ENCODE results near the gene KATNB1.
"Not testable (repeated sequence)": the region's sequence is repeated elsewhere in the genome, so short reads cannot be mapped to it uniquely, and the experiment has no call there.

DNA sequence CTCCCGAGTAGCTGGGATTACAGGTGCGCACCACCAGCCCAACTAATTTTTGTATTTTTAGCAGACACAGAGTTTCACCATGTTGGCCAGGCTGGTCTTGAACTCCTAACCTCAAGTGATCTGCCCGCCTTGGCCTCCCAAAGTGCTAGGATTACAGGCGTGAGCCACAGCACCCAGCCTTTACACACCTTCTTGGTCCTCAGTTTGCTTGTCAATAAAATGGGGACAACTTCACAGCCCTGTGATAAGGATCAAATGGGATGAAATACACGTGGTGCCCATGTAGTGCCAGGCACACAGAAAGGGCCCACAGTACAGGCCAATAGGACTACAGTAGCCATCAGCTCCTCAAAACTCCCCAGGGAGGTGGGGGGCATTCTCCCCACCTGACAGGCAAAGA, 60.4 kb downstream of the KATNB1 start:
- TF ChIP-seq, protein P1, sequence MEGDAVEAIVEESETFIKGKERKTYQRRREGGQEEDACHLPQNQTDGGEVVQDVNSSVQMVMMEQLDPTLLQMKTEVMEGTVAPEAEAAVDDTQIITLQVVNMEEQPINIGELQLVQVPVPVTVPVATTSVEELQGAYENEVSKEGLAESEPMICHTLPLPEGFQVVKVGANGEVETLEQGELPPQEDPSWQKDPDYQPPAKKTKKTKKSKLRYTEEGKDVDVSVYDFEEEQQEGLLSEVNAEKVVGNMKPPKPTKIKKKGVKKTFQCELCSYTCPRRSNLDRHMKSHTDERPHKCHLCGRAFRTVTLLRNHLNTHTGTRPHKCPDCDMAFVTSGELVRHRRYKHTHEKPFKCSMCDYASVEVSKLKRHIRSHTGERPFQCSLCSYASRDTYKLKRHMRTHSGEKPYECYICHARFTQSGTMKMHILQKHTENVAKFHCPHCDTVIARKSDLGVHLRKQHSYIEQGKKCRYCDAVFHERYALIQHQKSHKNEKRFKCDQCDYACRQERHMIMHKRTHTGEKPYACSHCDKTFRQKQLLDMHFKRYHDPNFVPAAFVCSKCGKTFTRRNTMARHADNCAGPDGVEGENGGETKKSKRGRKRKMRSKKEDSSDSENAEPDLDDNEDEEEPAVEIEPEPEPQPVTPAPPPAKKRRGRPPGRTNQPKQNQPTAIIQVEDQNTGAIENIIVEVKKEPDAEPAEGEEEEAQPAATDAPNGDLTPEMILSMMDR (IDR thresholded peaks at IDR 0.05), result not testable (repeated sequence)
- TF ChIP-seq, protein P2, sequence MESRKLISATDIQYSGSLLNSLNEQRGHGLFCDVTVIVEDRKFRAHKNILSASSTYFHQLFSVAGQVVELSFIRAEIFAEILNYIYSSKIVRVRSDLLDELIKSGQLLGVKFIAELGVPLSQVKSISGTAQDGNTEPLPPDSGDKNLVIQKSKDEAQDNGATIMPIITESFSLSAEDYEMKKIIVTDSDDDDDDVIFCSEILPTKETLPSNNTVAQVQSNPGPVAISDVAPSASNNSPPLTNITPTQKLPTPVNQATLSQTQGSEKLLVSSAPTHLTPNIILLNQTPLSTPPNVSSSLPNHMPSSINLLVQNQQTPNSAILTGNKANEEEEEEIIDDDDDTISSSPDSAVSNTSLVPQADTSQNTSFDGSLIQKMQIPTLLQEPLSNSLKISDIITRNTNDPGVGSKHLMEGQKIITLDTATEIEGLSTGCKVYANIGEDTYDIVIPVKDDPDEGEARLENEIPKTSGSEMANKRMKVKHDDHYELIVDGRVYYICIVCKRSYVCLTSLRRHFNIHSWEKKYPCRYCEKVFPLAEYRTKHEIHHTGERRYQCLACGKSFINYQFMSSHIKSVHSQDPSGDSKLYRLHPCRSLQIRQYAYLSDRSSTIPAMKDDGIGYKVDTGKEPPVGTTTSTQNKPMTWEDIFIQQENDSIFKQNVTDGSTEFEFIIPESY (IDR thresholded peaks at IDR 0.05; ENCODE audit: borderline replicate concordance, low read depth), result not testable (repeated sequence)
- TF ChIP-seq, protein P3, sequence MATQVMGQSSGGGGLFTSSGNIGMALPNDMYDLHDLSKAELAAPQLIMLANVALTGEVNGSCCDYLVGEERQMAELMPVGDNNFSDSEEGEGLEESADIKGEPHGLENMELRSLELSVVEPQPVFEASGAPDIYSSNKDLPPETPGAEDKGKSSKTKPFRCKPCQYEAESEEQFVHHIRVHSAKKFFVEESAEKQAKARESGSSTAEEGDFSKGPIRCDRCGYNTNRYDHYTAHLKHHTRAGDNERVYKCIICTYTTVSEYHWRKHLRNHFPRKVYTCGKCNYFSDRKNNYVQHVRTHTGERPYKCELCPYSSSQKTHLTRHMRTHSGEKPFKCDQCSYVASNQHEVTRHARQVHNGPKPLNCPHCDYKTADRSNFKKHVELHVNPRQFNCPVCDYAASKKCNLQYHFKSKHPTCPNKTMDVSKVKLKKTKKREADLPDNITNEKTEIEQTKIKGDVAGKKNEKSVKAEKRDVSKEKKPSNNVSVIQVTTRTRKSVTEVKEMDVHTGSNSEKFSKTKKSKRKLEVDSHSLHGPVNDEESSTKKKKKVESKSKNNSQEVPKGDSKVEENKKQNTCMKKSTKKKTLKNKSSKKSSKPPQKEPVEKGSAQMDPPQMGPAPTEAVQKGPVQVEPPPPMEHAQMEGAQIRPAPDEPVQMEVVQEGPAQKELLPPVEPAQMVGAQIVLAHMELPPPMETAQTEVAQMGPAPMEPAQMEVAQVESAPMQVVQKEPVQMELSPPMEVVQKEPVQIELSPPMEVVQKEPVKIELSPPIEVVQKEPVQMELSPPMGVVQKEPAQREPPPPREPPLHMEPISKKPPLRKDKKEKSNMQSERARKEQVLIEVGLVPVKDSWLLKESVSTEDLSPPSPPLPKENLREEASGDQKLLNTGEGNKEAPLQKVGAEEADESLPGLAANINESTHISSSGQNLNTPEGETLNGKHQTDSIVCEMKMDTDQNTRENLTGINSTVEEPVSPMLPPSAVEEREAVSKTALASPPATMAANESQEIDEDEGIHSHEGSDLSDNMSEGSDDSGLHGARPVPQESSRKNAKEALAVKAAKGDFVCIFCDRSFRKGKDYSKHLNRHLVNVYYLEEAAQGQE (IDR thresholded peaks at IDR 0.05; ENCODE audit: low read depth, low read length), result not testable (repeated sequence)
- not testable (repeated sequence) for TF ChIP-seq FOSL2 (IDR thresholded peaks at IDR 0.05; ENCODE audit: borderline replicate concordance, low read depth); RCOR1 (IDR thresholded peaks at IDR 0.05; ENCODE audit: low read length); RFX5 (IDR thresholded peaks at IDR 0.05; ENCODE audit: low read length); SIN3A (IDR thresholded peaks at IDR 0.05; ENCODE audit: borderline replicate concordance, low read depth, low read length)
- TF ChIP-seq, protein P4, sequence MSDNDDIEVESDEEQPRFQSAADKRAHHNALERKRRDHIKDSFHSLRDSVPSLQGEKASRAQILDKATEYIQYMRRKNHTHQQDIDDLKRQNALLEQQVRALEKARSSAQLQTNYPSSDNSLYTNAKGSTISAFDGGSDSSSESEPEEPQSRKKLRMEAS (IDR thresholded peaks at IDR 0.05; ENCODE audit: low read depth), result not testable (repeated sequence)
